Fibroblast of the aortic adventitia (primary cell): ENCODE measurements around the gene KRT9. TPM values are rescaled to one million over a fixed set of nuclear protein-coding genes. Genes with fewer than 3 reads are reported as not detected.
"Not testable (repeated sequence)": the region's sequence is repeated elsewhere in the genome, so short reads cannot be mapped to it uniquely, and the experiment has no call there.

Experiments used
- DNase-seq: peaks from one replicate; pipeline ENCODE4 v3.0.0-alpha.2; 2010; ENCODE audit warnings: low read depth
- H3K4me3 ChIP-seq: 2 replicates; pipeline ENCODE4 v1.5.1; 2011; ENCODE audit warnings: low read depth, mild to moderate bottlenecking, control low read depth, low read length, moderate library complexity
- total RNA-seq: library from RNA; depleted of rRNA; stranded (reverse); fragments of >200 nt; gene quantifications from 2 replicates; pipeline ENCODE4 v1.2.3, GENCODE V29; 2012; ENCODE audit warnings: low replicate concordance
- TF ChIP-seq, protein P1 (sequence below): IDR thresholded peaks from 2 replicates; pipeline ENCODE4 v1.5.1; 2011; ENCODE audit warnings: mild to moderate bottlenecking, low read length, control low read depth, inconsistent platforms; ENCODE audit not compliant: insufficient read depth

KRT9 gene
- total RNA-seq, 1 donor: not detected

GRCh38 chr17:41583137-41584127, 11.6 kb upstream of the KRT9 start:
- no peak overlapping the region for H3K4me3 ChIP-seq
- TF ChIP-seq, protein P1, sequence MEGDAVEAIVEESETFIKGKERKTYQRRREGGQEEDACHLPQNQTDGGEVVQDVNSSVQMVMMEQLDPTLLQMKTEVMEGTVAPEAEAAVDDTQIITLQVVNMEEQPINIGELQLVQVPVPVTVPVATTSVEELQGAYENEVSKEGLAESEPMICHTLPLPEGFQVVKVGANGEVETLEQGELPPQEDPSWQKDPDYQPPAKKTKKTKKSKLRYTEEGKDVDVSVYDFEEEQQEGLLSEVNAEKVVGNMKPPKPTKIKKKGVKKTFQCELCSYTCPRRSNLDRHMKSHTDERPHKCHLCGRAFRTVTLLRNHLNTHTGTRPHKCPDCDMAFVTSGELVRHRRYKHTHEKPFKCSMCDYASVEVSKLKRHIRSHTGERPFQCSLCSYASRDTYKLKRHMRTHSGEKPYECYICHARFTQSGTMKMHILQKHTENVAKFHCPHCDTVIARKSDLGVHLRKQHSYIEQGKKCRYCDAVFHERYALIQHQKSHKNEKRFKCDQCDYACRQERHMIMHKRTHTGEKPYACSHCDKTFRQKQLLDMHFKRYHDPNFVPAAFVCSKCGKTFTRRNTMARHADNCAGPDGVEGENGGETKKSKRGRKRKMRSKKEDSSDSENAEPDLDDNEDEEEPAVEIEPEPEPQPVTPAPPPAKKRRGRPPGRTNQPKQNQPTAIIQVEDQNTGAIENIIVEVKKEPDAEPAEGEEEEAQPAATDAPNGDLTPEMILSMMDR: no peak
- no peak for DNase-seq

DNA sequence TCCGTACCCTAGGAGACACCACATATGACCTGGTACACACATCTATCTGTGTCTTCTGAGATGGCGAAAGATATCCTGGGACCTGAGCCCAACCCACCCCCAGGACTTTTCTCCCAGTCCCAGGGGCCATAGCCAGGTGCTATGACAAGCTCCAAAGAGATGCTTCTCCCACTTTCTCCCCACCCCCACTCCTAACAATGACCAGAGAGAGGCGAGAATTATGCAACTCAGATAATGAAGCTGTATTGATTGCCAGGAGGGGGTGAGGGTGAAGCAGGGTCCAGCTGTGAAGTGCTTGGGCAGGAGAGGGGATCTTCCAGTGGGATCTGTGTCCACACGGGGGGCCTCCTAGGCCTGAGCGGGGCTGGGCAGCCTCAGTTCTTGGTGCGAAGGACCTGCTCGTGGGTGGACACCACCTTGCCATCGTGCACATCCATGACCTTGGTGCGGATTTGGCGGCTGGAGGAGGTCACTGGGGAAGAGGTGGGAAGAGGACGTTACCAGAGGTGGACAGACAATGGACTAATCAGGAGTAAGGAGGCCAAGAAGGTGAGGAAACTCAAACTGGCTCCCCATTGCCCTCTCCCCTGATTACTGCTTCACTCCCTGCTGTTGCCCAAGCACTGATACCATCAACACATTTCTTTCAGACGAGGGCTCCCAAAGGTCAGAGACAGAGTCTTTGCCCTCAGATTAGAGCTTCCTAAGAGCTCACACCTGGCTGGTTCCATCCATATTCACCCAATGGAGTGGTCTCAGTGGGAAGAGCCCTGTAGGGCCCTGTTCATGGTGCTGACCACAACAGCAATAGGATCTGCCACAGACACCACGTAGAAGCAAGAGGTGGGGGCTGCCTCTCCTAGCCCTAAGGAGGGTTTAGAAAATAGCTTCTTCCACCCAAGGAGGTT, 10.5 kb upstream of the KRT9 start:
- H3K4me3 ChIP-seq, DNase-seq: not testable (repeated sequence)

GRCh38 chr17:41581366-41582060, 9.7 kb upstream of the KRT9 start:
- H3K4me3 ChIP-seq: no peak overlapping the region
- DNase-seq: no peak
- TF ChIP-seq, protein P1: no peak

DNA sequence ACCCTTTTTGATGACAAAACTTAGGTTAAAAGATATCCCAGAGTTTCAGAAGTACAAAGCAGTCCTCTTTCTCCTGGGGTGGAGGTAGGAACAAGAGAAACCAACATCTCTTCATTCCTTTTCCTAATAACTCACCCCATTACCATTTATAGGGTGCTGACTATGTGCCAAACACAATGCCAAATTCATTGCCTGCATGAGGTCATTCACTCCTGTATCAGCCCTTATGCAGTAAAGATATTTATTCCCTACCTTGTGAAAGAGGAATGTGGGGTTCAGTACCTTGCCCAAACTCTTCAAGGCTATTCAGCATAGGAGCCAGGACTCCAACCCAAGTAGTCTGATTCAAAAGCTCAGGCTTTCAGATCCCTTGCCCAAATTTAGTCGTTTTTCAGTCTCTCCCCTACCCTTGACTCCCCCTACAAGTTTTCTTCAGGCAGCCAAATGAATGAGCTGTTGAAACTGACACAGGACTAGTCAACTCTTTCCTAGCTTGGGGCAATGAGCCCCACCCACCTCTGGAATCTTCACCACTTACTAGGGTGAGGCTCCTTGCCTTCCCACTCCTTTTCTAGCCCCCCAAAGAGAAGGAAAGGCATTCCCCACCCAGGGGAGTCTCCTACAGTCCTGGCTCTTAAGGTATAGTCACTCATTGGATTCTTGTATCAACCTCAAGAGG, 9.0 kb upstream of the KRT9 start:
- H3K4me3 ChIP-seq: no peak overlapping the region
- TF ChIP-seq, protein P1: no peak
- no peak for DNase-seq

GRCh38 chr17:41580244-41580575, 8.4 kb upstream of the KRT9 start:
- no peak overlapping the region for H3K4me3 ChIP-seq
- no peak for DNase-seq
- TF ChIP-seq, protein P1: no peak

DNA sequence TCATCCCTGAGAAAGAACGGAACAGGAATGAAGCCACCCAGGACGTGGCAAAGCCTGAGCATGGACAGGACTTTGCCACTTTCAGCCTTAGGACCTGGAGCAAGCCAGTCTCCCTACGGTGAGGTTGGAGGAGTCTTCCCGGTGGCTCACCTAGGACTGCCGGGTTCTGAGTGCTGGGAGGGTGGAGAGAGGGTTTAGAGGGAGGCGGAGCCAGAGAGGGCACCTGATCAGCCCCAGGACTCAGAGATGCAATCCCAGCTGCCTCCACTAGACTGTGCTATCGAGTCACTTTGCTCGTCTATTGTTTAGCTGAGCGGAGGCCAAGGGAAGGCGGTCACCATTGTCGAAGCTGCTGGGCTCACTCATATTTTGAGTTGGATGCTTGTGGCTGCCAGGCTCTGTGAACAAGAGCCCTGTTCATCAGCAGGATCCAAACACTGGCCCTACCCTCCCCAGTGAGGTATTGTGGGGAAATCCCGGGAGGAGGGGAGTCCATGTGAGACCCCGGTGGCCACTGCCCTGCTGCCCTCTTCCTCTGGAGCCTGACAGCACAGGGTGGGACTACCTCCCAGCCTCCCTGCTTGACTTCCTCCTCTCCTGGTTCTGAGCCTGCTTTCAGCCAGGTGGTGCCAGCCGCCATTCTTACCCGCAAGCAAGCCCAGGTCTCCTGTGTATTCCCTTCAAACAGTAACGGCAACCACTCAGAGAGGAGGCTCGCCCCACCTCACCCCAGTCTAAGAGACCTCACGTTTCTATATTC, 7.8 kb upstream of the KRT9 start:
- DNase-seq: peak; percentile 84
- no peak overlapping the region for H3K4me3 ChIP-seq
- TF ChIP-seq, protein P1: peak; percentile 95
